Activated CD8-positive, alpha-beta T cell treated with anti-CD3 and anti-CD28 coated beads, Interleukin-2, amount 10 ng/mL, durations not matched to agents 7 days and 5 days (primary cell): ENCODE results near the gene ST6GALNAC2. TPM values are rescaled to one million over a fixed set of nuclear protein-coding genes. Genes with fewer than 3 reads are reported as not detected.

Experiments
- ATAC-seq: fragments of 150-1000 bp; cut with Tn5 transposase; one replicate; pipeline ENCODE4 v1.10.0; 2021; ENCODE audit warnings: moderate library complexity
- CTCF ChIA-PET: fragments of 350-600 bp; sonication (Branson Sonifier 250); formaldehyde crosslinking; loops from one replicate; lab custom pipeline; 2021; ENCODE audit warnings: antibody characterized with exemption; lab: Charles Lee
- POLR2A ChIA-PET: fragments of 350-600 bp; sonication (Branson Sonifier 250); formaldehyde crosslinking; loops from one replicate; lab custom pipeline; 2021; ENCODE audit warnings: antibody characterized with exemption; lab: Charles Lee
- DNase-seq: peaks from one replicate; pipeline ENCODE4 v3.0.0-alpha.2; 2020
- H3K27ac Mint-ChIP-seq: one replicate; pipeline ENCODE4 v1.8.0; 2021; ENCODE audit warnings: mild to moderate bottlenecking, mixed read lengths
- H3K27me3 Mint-ChIP-seq: one replicate; pipeline ENCODE4 v1.8.0; 2021; ENCODE audit warnings: low read depth, mixed read lengths
- H3K36me3 Mint-ChIP-seq: one replicate; pipeline ENCODE4 v1.8.0; 2021; ENCODE audit warnings: low read depth, mixed read lengths
- H3K4me1 Mint-ChIP-seq: one replicate; pipeline ENCODE4 v1.8.0; 2021; ENCODE audit warnings: low read depth, mixed read lengths
- H3K4me3 Mint-ChIP-seq: one replicate; pipeline ENCODE4 v1.8.0; 2021; ENCODE audit warnings: mild to moderate bottlenecking, mixed read lengths
- H3K9me3 Mint-ChIP-seq: one replicate; pipeline ENCODE4 v1.8.0; 2022; ENCODE audit warnings: mixed read lengths; ENCODE audit not compliant: insufficient read depth
- total RNA-seq, 2 experiments: library from RNA; stranded (reverse); gene quantifications; one replicate each; pipeline ENCODE4 v1.2.3, GENCODE V29; 2021

The ST6GALNAC2 gene
- total RNA-seq, 2 experiments from 2014 or later: not detected

DNA sequence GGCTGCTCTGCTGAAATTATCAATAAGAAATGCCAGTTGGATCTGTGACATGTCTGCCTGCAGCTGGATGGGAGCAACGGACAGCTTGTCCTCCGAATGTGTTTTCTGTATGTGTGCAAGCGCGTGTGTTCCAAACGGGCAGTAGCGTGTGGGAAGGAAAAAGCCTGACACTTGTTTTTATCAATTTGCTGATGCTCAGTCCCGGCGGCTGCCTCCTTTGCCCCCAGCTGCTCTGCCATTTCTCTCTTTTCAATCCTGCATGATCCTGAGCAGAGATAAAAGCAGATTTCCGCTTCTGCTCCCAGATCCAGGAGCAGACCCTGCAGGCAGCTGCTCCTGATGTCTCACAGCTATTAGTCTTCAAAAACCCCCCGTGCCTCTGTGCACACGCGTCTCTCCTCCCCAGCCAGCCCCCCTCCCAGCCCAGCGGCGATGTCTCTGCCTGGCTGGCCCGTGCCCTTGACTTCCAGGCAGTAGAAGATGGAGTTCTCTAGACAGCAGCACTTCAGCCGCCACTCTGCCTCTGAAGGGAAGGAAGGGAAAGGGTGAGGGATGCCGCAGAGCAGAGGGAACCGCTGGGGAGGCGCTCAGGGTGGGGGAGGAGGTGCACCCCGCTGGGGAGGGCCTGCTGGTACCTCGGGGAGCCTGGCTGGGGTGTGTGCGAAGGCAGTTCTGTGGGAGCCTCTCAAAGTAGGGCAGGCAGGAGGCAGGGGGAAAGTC lies 41.7 kb downstream of the ST6GALNAC2 start:
- Mint-ChIP-seq H3K4me1 (peaks cover 12% of the 10 kb centered on the region), H3K27me3 (peaks cover 21% of the 10 kb centered on the region), H3K9me3 (no peaks in the 10 kb centered on the region), H3K4me3 (no peak overlapping the region), H3K27ac (no peak overlapping the region), H3K36me3 (no peaks in the 10 kb centered on the region)
- no peak for DNase-seq
- ChIA-PET POLR2A (interaction anchor here (0.6 kb wide), 1 partner anchor 9 kb away, joined by 4 read pairs; no protein-coding TSS in a partner anchor), CTCF (interaction anchor here (0.6 to 5.6 kb wide), 5 partner anchors 8 to 1816 kb away, joined by 3 to 88 read pairs (median 7); no protein-coding TSS in a partner anchor)
- ATAC-seq: no peak

DNA sequence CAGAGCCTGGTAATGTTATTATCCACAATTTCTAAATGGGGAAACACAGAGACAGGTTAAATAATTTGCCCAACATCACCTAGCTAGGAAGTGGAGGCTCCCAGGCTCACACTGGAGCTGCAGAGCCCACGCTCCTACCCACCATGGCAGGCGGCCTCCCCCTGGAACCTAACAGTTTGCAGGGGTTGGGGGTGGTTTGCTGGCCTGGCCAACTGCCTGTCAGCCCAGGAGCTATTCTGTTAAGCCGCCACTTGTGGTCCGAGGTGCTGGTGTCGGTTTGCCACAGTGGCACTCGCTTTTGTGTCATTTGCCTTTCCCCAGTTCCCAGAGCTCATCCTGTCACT lies 42.2 kb downstream of the ST6GALNAC2 start:
- Mint-ChIP-seq H3K27ac (no peak overlapping the region), H3K36me3 (no peaks in the 10 kb centered on the region), H3K4me1 (peaks cover 14% of the 10 kb centered on the region), H3K27me3 (peaks cover 26% of the 10 kb centered on the region), H3K4me3 (no peak overlapping the region), H3K9me3 (no peaks in the 10 kb centered on the region)
- no peak for DNase-seq
- no peak for ATAC-seq
- CTCF ChIA-PET: interaction anchor here (1.1 to 5.6 kb wide), 5 partner anchors 9 to 80 kb away, joined by 3 to 88 read pairs (median 7); no protein-coding TSS in a partner anchor
- POLR2A ChIA-PET: no interaction called here

DNA sequence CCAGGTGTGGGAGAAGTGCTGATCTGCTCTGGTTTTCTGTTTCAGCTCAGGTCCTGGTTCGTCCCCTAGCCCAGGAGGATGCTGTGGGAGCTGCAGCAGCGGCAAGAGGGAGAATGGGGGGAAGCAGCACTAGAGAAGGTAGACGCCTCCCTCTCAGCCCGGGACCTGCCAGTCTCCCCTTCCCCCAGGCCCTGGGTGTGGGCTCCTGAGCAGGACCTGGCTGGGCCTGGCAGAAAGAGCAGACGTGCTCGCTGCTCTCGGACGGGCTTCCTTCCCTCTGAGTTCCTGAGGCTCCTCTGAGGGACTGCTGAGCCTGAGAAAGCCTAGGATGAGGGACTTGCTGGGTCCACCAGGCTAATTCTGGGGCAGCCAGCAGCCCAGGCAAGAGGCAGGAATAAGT lies 42.7 kb downstream of the ST6GALNAC2 start:
- peaks cover 14% of the 10 kb centered on the region for H3K4me1 Mint-ChIP-seq
- no peaks in the 10 kb centered on the region for H3K36me3 Mint-ChIP-seq
- DNase-seq (no peak), ATAC-seq (no peak)
- no peak overlapping the region for H3K4me3 Mint-ChIP-seq
- ChIA-PET CTCF (interaction anchor here (1.1 to 5.6 kb wide), 5 partner anchors 9 to 80 kb away, joined by 3 to 88 read pairs (median 7); no protein-coding TSS in a partner anchor), POLR2A (interaction anchor here (1.1 kb wide), 1 partner anchor 14 kb away, joined by 3 read pairs; no protein-coding TSS in a partner anchor)
- H3K9me3 Mint-ChIP-seq: no peaks in the 10 kb centered on the region
- no peak overlapping the region for H3K27ac Mint-ChIP-seq
- peaks cover 29% of the 10 kb centered on the region for H3K27me3 Mint-ChIP-seq

DNA sequence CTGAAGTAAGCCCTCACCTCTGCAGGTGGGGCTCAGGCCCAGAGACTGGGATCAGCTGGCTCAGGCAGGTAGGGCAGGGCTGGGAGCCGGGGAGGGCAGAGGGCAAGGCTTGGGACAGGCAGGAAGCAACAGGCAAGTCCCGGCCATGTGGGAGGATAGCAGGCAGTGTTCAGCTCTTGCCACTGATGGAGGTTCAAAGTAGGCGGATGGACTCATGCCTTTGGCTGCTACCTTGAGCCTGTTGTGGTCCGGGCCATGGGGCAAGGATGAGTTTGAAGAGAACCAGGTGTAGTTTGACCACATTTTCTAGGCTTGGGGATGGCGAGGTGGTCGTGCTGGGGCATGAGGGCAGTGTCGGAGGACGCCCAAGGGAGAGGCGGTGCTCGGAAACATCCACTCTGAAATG lies 43.1 kb downstream of the ST6GALNAC2 start:
- Mint-ChIP-seq H3K36me3 (no peaks in the 10 kb centered on the region), H3K4me1 (peaks cover 14% of the 10 kb centered on the region), H3K27ac (no peak overlapping the region), H3K9me3 (no peaks in the 10 kb centered on the region), H3K4me3 (no peak overlapping the region), H3K27me3 (peaks cover 30% of the 10 kb centered on the region)
- no peak for DNase-seq
- ChIA-PET CTCF (interaction anchor here (1.2 to 5.6 kb wide), 4 partner anchors 15 to 81 kb away, joined by 3 to 88 read pairs (median 8); no protein-coding TSS in a partner anchor), POLR2A (interaction anchor here (1.1 kb wide), 1 partner anchor 15 kb away, joined by 3 read pairs; no protein-coding TSS in a partner anchor)
- ATAC-seq: no peak

DNA sequence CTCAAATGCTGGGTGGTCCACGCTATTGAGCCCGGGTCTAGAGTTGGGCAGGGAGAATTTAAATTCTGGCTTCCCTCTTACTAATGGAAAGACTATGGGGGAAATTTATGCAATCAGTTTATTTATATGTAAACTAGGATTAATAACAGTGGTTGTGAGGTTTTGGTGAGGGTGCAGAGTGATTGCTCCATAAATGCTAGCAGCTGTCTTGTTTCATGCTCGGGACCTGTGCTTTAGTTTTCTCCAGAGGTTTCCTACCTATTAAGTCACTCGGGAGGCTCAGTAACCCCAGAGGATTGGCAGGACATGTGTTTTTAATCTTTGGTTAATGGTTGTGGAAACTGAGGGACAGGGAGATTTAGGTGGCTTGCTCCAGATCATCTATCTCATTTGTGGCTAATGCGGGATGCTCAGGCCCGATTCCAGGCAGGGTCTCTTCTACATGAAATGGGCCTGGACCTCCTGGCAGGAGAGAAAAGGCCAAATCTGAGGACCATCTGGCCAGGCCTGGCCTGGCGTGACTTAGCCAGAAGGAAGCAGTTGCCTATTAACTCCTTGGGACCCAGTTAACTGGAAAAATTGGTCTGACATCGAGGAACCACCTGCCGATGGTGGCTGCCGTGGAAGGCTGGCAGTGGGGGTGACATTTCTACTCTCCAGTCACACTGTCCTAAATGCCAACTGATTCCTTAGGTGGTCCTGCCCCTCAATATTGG lies 43.8 kb downstream of the ST6GALNAC2 start:
- peaks cover 35% of the 10 kb centered on the region for H3K27me3 Mint-ChIP-seq
- no peak overlapping the region for H3K4me3 Mint-ChIP-seq
- no peak overlapping the region for H3K27ac Mint-ChIP-seq
- DNase-seq (no peak), ATAC-seq (no peak)
- H3K4me1 Mint-ChIP-seq: peaks cover 14% of the 10 kb centered on the region
- CTCF ChIA-PET: interaction anchor here (2.3 to 5.6 kb wide), 2 partner anchors 11 to 20 kb away, joined by 6 to 88 read pairs; no protein-coding TSS in a partner anchor
- POLR2A ChIA-PET: interaction anchor here (1.1 kb wide), 1 partner anchor 15 kb away, joined by 3 read pairs; no protein-coding TSS in a partner anchor
- H3K9me3 Mint-ChIP-seq: no peaks in the 10 kb centered on the region
- no peaks in the 10 kb centered on the region for H3K36me3 Mint-ChIP-seq

DNA sequence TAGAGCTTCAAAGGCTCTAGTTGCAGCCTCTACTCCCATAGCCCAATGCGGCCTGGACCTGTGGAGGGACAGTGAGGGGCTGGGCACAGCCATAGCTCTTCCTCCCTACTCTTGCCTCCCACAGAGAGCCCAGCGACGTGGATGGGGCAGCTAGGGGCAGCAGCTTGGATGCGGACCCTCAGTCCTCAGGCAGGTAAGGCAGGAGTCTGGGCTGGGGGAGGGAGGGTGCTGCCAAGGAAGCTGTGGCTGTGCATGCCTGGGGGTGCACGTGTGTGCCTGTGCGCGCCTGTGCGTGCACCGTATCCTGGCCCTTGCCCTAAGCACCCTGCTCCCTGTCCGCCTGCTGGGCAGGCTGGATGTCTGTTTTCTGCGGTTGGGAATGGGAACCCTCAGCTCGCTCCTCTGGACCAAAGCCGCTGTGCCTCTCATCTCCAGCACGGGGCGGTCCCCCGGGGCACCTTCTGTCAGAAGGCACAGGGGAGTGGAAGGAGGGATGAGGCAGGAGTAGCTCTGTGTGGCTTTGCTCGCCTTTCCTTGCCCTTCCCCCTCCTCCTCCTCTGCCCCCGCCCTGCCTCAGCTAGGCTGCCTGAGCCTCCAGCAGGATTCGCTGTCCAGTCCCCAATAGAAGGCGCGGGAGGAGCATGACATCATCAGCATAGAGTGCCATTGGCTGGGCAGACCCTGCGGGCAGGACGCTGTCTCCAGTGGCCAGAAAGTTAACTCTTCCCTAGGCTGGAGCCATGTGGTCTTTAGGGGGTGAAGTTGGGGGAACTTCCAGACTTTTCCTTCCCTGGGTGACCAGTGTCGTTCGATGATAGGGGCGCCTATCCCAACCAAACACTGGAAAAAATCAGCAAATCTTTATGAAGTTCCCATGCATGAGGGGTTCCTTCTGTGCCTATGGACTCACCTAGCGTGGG lies 45.0 kb downstream of the ST6GALNAC2 start:
- Mint-ChIP-seq H3K27ac (no peak overlapping the region), H3K9me3 (no peaks in the 10 kb centered on the region), H3K36me3 (no peaks in the 10 kb centered on the region), H3K27me3 (peaks cover 44% of the 10 kb centered on the region), H3K4me3 (no peak overlapping the region), H3K4me1 (peaks cover 14% of the 10 kb centered on the region)
- ATAC-seq: peak; percentile 45
- ChIA-PET CTCF (interaction anchor here (0.9 to 2.3 kb wide), 6 partner anchors 12 to 141 kb away, joined by 3 to 8 read pairs (median 4); no protein-coding TSS in a partner anchor), POLR2A (interaction anchor here (0.5 to 1.5 kb wide), 2 partner anchors 17 to 175 kb away, joined by 3 to 5 read pairs; no protein-coding TSS in a partner anchor)
- DNase-seq: peak; percentile 44

DNA sequence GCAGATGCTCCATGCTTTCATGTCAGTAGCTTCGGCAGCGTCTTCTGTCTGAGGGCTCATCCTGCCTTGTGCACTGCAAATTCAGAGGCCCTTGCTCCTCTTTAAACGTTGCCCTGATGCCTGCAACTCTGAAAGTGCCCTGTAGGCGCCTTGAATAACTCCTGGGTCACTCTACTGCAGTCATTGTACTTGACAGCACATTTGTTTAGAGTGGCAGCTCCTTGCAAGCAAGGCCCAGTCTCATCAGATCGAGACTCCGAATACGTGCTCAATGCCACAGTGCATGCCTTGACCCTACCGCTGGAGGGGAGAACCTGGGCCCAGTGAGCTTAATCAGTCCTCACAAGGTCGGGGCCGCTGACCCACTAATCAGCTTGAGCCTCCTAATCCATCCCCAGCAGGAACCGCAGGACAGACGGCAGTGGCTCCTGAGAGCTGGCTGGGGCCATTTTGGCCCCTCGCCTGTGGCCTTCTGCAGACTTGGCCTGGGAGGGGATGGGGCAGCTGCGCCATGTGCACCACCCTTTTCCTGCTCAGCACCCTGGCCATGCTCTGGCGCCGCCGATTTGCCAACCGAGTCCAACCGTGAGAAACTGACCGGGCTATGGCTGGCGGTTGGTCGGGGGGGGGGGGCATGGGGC lies 45.9 kb downstream of the ST6GALNAC2 start, which contains the start of gene PRCD:
PRCD (plus strand) TSS at position 414 of the 641 bp plus-strand sequence; CDS start at position 512, 98 bp downstream.
- H3K9me3 Mint-ChIP-seq: no peaks in the 10 kb centered on the region
- no peak within 1 kb of the TSS for H3K27ac Mint-ChIP-seq
- H3K4me3 Mint-ChIP-seq: no peak within 1 kb of the TSS
- no peaks in the 10 kb centered on the region for H3K36me3 Mint-ChIP-seq
- peaks cover 14% of the 10 kb centered on the region for H3K4me1 Mint-ChIP-seq
- no peak for DNase-seq
- H3K27me3 Mint-ChIP-seq: peaks cover 51% of the 10 kb centered on the region
- POLR2A ChIA-PET: interaction anchor here (0.5 to 1.5 kb wide), 3 partner anchors 18 to 450 kb away, joined by 3 to 5 read pairs (median 3); no protein-coding TSS in a partner anchor
- CTCF ChIA-PET: interaction anchor here (1.1 to 2.3 kb wide), 5 partner anchors 13 to 142 kb away, joined by 3 to 8 read pairs (median 5); no protein-coding TSS in a partner anchor
- ATAC-seq: no peak

DNA sequence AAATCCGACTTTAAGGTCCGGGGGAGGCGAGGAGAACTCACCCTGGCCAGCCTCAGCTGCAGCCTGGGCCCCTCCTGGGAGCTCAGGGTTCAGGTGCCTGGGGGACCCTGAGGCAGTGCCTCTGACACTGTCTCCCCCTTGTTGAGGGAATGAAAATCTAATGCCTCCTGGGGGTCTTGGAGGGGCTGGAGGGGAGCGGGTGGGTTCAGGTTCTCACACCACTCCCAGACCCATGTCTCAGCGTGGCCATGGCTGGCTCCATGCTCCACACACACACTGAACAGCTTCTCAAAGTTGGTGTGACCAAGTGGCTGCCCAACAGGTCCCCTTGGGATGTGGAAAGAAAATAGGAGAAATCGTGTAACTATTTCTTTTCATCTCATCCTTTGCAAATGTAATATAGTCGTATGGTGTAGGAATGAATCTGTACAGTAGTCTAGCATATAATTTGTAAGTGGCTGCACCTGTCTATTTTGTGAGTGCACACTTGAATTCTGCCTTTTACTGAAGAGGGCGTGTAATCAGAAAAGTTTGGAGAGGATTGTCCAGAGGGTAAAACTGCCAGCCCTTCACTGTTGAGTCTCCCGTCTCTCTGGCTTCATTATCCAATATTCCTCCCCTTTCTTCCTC lies 46.6 kb downstream of the ST6GALNAC2 start:
- ChIA-PET POLR2A (interaction anchor here (0.6 kb wide), 1 partner anchor 450 kb away, joined by 3 read pairs; no protein-coding TSS in a partner anchor), CTCF (interaction anchor here (1.3 kb wide), 1 partner anchor 142 kb away, joined by 5 read pairs; no protein-coding TSS in a partner anchor)
- Mint-ChIP-seq H3K4me3 (no peak overlapping the region), H3K9me3 (no peaks in the 10 kb centered on the region), H3K27me3 (peaks cover 51% of the 10 kb centered on the region), H3K27ac (no peak overlapping the region), H3K4me1 (peaks cover 9% of the 10 kb centered on the region), H3K36me3 (no peaks in the 10 kb centered on the region)
- ATAC-seq (no peak), DNase-seq (no peak)

DNA sequence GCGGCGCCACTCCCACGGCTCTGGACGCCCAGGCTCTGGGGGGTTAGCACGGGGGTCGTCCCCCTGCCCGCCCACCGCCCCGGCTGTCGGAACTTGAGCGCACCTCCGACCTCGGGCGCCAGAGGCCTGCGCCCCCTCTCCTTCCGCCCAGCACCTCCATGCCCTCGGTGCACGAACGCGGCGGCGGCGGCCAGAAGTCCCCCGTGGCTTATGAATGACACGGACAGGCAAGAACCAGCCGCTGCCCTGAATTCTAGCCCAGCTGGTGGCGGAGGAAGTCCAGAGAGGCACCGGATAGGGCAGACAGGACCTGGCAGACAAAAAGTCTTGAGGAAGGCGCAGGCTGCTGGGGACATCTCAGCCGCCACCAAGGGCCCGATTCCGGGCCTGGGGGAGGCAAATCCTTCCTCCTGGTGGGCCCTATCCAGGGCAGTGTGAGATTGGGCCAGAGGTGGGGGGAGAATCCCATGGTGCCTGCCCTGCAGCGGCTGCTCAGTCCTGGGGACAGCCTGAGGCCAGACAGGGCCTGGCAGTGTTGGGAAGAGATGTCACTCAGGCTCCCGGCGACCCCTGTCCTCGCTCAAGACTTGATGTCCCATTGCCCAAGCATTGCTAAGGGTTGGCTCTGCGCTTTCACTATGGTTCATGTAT lies 47.3 kb downstream of the ST6GALNAC2 start:
- DNase-seq: no peak
- no peaks in the 10 kb centered on the region for H3K36me3 Mint-ChIP-seq
- no peaks in the 10 kb centered on the region for H3K9me3 Mint-ChIP-seq
- ChIA-PET CTCF (no interaction called here), POLR2A (interaction anchor here (0.7 kb wide), 1 partner anchor 19 kb away, joined by 5 read pairs; no protein-coding TSS in a partner anchor)
- peaks cover 4% of the 10 kb centered on the region for H3K4me1 Mint-ChIP-seq
- H3K4me3 Mint-ChIP-seq: no peak overlapping the region
- H3K27me3 Mint-ChIP-seq: peaks cover 48% of the 10 kb centered on the region
- no peak overlapping the region for H3K27ac Mint-ChIP-seq
- ATAC-seq: no peak
